Lung (tissue), 12 donors: Measurements from ENCODE around the gene GNAL. TPM values are rescaled to one million over a fixed set of nuclear protein-coding genes. Genes with fewer than 3 reads are reported as not detected.
"Not testable (repeated sequence)": the region's sequence is repeated elsewhere in the genome, so short reads cannot be mapped to it uniquely, and the experiment has no call there.

ENCODE experiments used
- ATAC-seq: fragments of 200-7000 bp; cut with Tn5 transposase; one replicate; pipeline ENCODE4 v1.9.1; 2020; ENCODE audit warnings: moderate number of reproducible peaks; ENCODE audit not compliant: insufficient read depth, low FRiP score
- DNase-seq, 3 donors: peaks; one replicate each; pipeline ENCODE4 v3.0.0-alpha.2; 2013 to 2017
- H3K27ac ChIP-seq, 2 donors: one replicate each; pipeline ENCODE4 v1.5.1; 2013; ENCODE audit warnings: mild to moderate bottlenecking in 2 of 2, moderate library complexity in 2 of 2, control low read depth in 1 of 2, inconsistent platforms in 1 of 2, low read depth in 1 of 2, low read length in 1 of 2
- H3K27me3 ChIP-seq, 3 donors: one replicate each; pipeline ENCODE4 v1.5.1; 2013; ENCODE audit warnings: low read length in 2 of 3; ENCODE audit not compliant: control insufficient read depth in 3 of 3, insufficient read depth in 3 of 3
- H3K36me3 ChIP-seq, 4 donors: one replicate each; pipeline ENCODE4 v1.5.1; 2013; ENCODE audit warnings: low read length in 4 of 4, mild to moderate bottlenecking in 1 of 4, moderate library complexity in 1 of 4; ENCODE audit not compliant: control insufficient read depth in 4 of 4, insufficient read depth in 4 of 4
- H3K4me1 ChIP-seq, 5 donors: one replicate each; pipeline ENCODE4 v1.5.1; 2013; ENCODE audit warnings: low read length in 5 of 5, mild to moderate bottlenecking in 2 of 5, moderate library complexity in 1 of 5; ENCODE audit not compliant: control insufficient read depth in 5 of 5, insufficient read depth in 5 of 5
- H3K4me3 ChIP-seq: one replicate; pipeline ENCODE4 v1.5.1; 2013; ENCODE audit warnings: mild to moderate bottlenecking, control low read depth, moderate library complexity
- H3K9ac ChIP-seq, 2 donors: one replicate each; pipeline ENCODE4 v1.5.1; 2013; ENCODE audit warnings: low read length in 2 of 2, control low read depth in 1 of 2; ENCODE audit not compliant: insufficient read depth in 1 of 2
- H3K9me3 ChIP-seq, 4 donors: one replicate each; pipeline ENCODE4 v1.5.1; 2013; ENCODE audit warnings: low read length in 3 of 4, mild to moderate bottlenecking in 1 of 4, moderate library complexity in 1 of 4; ENCODE audit not compliant: control insufficient read depth in 4 of 4, insufficient read depth in 3 of 4
- WGBS, 2 donors: extraction: QIAGEN DNeasy Blood & Tissue Kit; methylation state at CpG; one replicate each; pipeline ENCODE4 v1.1.7; 2013; 5-methylcytosine and 5-hydroxymethylcytosine counted together
- polyA plus RNA-seq, 2 donors: library from polyadenylated mRNA; stranded (reverse); fragments of 200-250 nt; gene quantifications; one replicate each; pipeline ENCODE4 v1.2.1, GENCODE V29; 2013
- total RNA-seq, 2 donors: library from RNA; depleted of rRNA in 1 of 2; stranded (reverse); fragments of >200 nt in 1 of 2; gene quantifications; one replicate each; pipeline ENCODE4 v1.2.1, GENCODE V29; 2014 to 2021
- TF ChIP-seq, protein P1 (sequence below): IDR thresholded peaks from 2 replicates; pipeline ENCODE4 v1.5.1; 2012; ENCODE audit warnings: mild to moderate bottlenecking; ENCODE audit errors: control extremely low read depth, extremely low read depth
- donor health status: control.
- donor health status: control.
- donor health status: Bipolar disorder and iron deficiency.
- donor health status: healthy.
- donor health status: DM: yes; HTN: yes; CAD: no.

The GNAL gene
- total and polyA plus RNA-seq, 4 donors, result 0.49 to 3.7 (median 2.5) TPM

DNA sequence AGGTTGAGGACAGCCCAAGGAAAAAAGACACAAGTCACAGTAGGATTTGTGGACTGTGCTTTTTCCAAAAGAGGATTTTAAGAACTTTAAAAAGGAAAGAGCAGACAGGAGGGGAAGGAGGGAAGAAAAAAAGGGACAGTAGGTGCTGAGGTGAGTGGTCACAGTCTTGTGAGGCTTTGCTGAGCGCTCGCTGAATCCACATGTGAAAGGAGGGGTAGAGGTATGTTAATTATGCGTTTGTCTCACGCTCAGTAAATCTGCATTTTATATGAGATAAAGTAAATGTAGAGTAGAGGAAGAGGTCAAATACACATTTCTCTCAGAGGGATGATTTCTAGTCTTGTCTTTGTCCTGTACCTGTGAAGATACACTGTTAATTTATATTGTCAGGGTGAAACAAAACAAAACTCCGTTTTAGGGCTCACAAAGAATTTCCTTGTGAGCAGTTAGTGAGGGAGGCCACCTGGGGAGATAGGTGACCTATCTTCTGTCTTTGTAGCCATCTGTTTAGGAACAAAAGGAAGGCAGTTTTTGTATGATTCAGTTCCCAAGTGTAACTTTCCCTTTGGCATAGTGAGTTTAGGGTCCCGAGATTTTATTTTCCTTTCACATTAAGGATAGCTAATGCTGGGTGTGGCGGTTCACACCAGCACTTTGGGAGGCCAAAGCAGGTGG is 25.3 kb downstream of the GNAL start:
- Histone ChIP-seq H3K9me3 (no peaks in the 10 kb centered on the region), H3K4me1 (peaks cover 0 to 2% (median 0%) of the 10 kb centered on the region in 5 donors), H3K27me3 (peaks cover 0 to 3% (median 2%) of the 10 kb centered on the region in 3 donors), H3K36me3 (no peaks in the 10 kb centered on the region), H3K4me3 (no peak overlapping the region), H3K9ac (no peak overlapping the region), H3K27ac (no peak overlapping the region)
- TF ChIP-seq, protein P1, sequence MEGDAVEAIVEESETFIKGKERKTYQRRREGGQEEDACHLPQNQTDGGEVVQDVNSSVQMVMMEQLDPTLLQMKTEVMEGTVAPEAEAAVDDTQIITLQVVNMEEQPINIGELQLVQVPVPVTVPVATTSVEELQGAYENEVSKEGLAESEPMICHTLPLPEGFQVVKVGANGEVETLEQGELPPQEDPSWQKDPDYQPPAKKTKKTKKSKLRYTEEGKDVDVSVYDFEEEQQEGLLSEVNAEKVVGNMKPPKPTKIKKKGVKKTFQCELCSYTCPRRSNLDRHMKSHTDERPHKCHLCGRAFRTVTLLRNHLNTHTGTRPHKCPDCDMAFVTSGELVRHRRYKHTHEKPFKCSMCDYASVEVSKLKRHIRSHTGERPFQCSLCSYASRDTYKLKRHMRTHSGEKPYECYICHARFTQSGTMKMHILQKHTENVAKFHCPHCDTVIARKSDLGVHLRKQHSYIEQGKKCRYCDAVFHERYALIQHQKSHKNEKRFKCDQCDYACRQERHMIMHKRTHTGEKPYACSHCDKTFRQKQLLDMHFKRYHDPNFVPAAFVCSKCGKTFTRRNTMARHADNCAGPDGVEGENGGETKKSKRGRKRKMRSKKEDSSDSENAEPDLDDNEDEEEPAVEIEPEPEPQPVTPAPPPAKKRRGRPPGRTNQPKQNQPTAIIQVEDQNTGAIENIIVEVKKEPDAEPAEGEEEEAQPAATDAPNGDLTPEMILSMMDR, result no peak
- ATAC-seq (no peak), DNase-seq (no peak)
- 72 to 81% methylated on average over 7 of the region's 7 CpGs for WGBS, 2 donors

DNA sequence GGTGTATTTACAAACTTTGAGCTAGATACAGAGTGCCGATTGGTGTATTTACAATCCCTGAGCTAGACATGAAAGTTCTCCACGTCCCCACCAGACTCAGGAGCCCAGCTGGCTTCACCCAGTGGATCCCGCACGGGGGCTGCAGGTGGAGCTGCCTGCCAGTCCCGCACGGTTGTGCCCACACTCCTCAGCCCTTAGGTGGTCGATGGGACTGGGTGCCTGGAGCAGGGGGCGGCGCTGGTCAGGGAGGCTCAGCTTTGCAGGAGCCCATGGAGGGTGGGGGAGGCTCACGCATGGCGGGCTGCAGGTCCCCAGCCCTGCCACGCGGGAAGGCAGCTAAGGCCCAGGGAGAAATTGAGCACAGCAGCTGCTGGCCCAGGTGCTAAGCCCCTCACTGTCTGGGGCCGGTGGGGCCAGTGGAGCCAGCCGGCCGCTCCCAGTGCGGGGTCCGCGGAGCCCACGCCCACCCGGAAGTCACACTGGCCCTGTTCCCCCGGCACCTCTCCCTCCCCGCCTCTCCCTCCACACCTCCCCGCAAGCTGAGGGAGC is 27.8 kb downstream of the GNAL start:
- not testable (repeated sequence) for H3K27ac ChIP-seq, H3K9ac ChIP-seq, ATAC-seq, H3K4me1 ChIP-seq, H3K4me3 ChIP-seq, H3K27me3 ChIP-seq, H3K9me3 ChIP-seq, H3K36me3 ChIP-seq, DNase-seq
- WGBS, 2 donors, result 95% methylated on average over 21 to 24 of the region's 24 CpGs

DNA sequence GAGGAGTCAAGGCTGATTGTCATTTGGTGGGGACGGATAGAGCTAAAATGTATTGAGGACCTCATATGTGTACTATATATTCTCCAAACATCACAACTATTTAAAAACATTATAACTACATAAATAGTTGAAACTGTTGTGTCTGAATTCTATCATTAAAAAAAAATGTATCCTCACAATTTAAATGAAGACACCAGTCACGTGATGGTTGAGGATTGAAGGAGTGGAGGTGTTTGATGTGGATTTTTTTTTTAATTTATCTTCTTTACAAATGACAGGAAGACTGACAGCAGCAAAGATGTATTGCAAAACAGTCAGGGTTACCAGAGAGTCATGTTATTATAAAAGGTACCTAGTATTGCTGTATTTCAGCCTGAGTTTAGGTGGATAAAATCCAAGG is 30.0 kb downstream of the GNAL start:
- peaks cover 0 to 3% (median 0%) of the 10 kb centered on the region in 3 donors for H3K27me3 ChIP-seq
- no peak overlapping the region for H3K27ac ChIP-seq
- no peak overlapping the region for H3K4me3 ChIP-seq
- no peak for ATAC-seq
- no peak for DNase-seq
- H3K9me3 ChIP-seq, result no peaks in the 10 kb centered on the region
- H3K36me3 ChIP-seq, result no peaks in the 10 kb centered on the region
- 75 to 78% methylated on average over 2 of the region's 2 CpGs for WGBS, 2 donors
- peaks cover 0 to 2% (median 0%) of the 10 kb centered on the region in 5 donors for H3K4me1 ChIP-seq
- no peak overlapping the region for H3K9ac ChIP-seq
- TF ChIP-seq, protein P1, result no peak

DNA sequence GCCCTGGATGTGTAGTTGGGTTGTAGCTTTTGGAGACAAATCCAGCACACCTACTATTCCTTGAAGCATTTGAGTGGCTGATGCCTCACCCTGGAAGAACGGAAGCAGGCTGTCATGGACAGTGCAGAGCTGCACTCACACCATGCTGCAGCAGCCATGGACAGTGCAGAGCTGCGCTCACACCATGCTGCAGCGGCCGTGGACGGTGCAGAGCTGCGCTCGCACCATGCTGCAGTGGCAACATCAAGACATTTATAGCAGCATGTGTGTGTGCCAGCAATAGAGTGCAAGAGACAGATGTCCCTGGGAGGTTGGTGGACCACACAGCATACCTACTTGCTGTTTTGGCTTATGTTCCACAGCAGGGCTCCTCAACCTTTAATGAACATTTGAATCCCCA is 30.6 kb downstream of the GNAL start:
- peaks cover 0 to 2% (median 0%) of the 10 kb centered on the region in 5 donors for H3K4me1 ChIP-seq
- ATAC-seq, result no peak
- H3K9me3 ChIP-seq, result no peaks in the 10 kb centered on the region
- DNase-seq, result no peak
- no peaks in the 10 kb centered on the region for H3K36me3 ChIP-seq
- TF ChIP-seq, protein P1, result no peak
- H3K4me3 ChIP-seq, result no peak overlapping the region
- WGBS, 2 donors, result 85 to 92% methylated on average over 7 of the region's 7 CpGs
- H3K27me3 ChIP-seq, result peaks cover 0 to 3% (median 0%) of the 10 kb centered on the region in 3 donors
- no peak overlapping the region for H3K9ac ChIP-seq
- no peak overlapping the region for H3K27ac ChIP-seq
